Activated CD4-positive, alpha-beta T cell treated with anti-CD3 and anti-CD28 coated beads, Interleukin-2, amount 10 ng/mL, durations not matched to agents 24 days and 14 days (primary cell): ENCODE results near the gene RIC3. TPM values are rescaled to one million over a fixed set of nuclear protein-coding genes. Genes with fewer than 3 reads are reported as not detected.
"Not testable (repeated sequence)": the region's sequence is repeated elsewhere in the genome, so short reads cannot be mapped to it uniquely, and the experiment has no call there.

Source experiments
- DNase-seq: peaks from one replicate; pipeline ENCODE4 v3.0.0; 2022
- H3K27ac Mint-ChIP-seq: one replicate; pipeline ENCODE4 v1.8.0; 2022; ENCODE audit warnings: mild to moderate bottlenecking, mixed read lengths
- H3K27me3 Mint-ChIP-seq: one replicate; pipeline ENCODE4 v1.8.0; 2022; ENCODE audit warnings: mixed read lengths
- H3K36me3 Mint-ChIP-seq: one replicate; pipeline ENCODE4 v1.8.0; 2022; ENCODE audit warnings: low read depth, mild to moderate bottlenecking, mixed read lengths
- H3K4me1 Mint-ChIP-seq: one replicate; pipeline ENCODE4 v1.8.0; 2021; ENCODE audit warnings: mixed read lengths
- H3K4me3 Mint-ChIP-seq: one replicate; pipeline ENCODE4 v1.8.0; 2022; ENCODE audit warnings: mild to moderate bottlenecking, moderate library complexity, mixed read lengths
- H3K9me3 Mint-ChIP-seq: one replicate; pipeline ENCODE4 v1.8.0; 2021; ENCODE audit warnings: mixed read lengths
- intact Hi-C: fragments of 100-400 bp; cut with micrococcal nuclease; formaldehyde crosslinking; loops from one replicate; pipeline ENCODE4 v1.15.1; 2023
- total RNA-seq: library from RNA; stranded (reverse); gene quantifications from 2 replicates; pipeline ENCODE4 v1.2.3, GENCODE V29; 2022

The RIC3 gene
- total RNA-seq, 1 donor from 2014 or later = 4.5 TPM

GRCh38 chr11:8161627-8162304, 7.1 kb downstream of the RIC3 start:
- intact Hi-C loops, H3K27ac Mint-ChIP-seq, H3K4me1 Mint-ChIP-seq, H3K27me3 Mint-ChIP-seq, H3K9me3 Mint-ChIP-seq, DNase-seq, H3K4me3 Mint-ChIP-seq, H3K36me3 Mint-ChIP-seq: not testable (repeated sequence)

GRCh38 chr11:8156877-8157276, 11.9 kb downstream of the RIC3 start:
- no peaks in the 10 kb centered on the region for H3K9me3 Mint-ChIP-seq
- no peaks in the 10 kb centered on the region for H3K4me1 Mint-ChIP-seq
- intact Hi-C loops = no loop called here

GRCh38 chr11:8149726-8150125, 19.1 kb downstream of the RIC3 start:
- Mint-ChIP-seq H3K36me3 (no peaks in the 10 kb centered on the region), H3K4me1 (no peaks in the 10 kb centered on the region), H3K4me3 (no peak overlapping the region), H3K27me3 (no peaks in the 10 kb centered on the region), H3K27ac (no peak overlapping the region), H3K9me3 (no peaks in the 10 kb centered on the region)
- intact Hi-C loops = no loop called here
- no peak for DNase-seq

More at GRCh38 chr11:8156877-8157276, 11.9 kb downstream of the RIC3 start:
- no peak for DNase-seq
- Mint-ChIP-seq H3K36me3 (no peaks in the 10 kb centered on the region), H3K4me3 (no peak overlapping the region), H3K27ac (no peak overlapping the region), H3K27me3 (no peaks in the 10 kb centered on the region)

- Mint-ChIP-seq H3K4me1 (no peaks in the 10 kb centered on the region), H3K4me3 (no peak overlapping the region), H3K27me3 (no peaks in the 10 kb centered on the region), H3K27ac (no peak overlapping the region), H3K36me3 (peaks cover 2% of the 10 kb centered on the region), H3K9me3 (peaks cover 7% of the 10 kb centered on the region)
- no peak for DNase-seq
- intact Hi-C loops = no loop called here
Observed at GRCh38 chr11:8138526-8138925, 30.3 kb downstream of the RIC3 start.

- no peak for DNase-seq
- Mint-ChIP-seq H3K27me3 (no peaks in the 10 kb centered on the region), H3K27ac (no peak overlapping the region), H3K4me3 (no peak overlapping the region), H3K36me3 (no peaks in the 10 kb centered on the region), H3K9me3 (no peaks in the 10 kb centered on the region), H3K4me1 (no peaks in the 10 kb centered on the region)
- intact Hi-C loops = no loop called here
Observed at GRCh38 chr11:8127447-8127846, 41.4 kb downstream of the RIC3 start.

GRCh38 chr11:8126649-8127289, 42.1 kb downstream of the RIC3 start:
- no peak for DNase-seq
- Mint-ChIP-seq H3K36me3 (no peaks in the 10 kb centered on the region), H3K27ac (no peak overlapping the region), H3K4me3 (no peak overlapping the region), H3K9me3 (no peaks in the 10 kb centered on the region), H3K27me3 (no peaks in the 10 kb centered on the region), H3K4me1 (no peaks in the 10 kb centered on the region)
- intact Hi-C loops = no loop called here

- no peak overlapping the region for H3K27ac Mint-ChIP-seq
- peaks cover 3% of the 10 kb centered on the region for H3K36me3 Mint-ChIP-seq
- intact Hi-C loops = no loop called here
- no peaks in the 10 kb centered on the region for H3K4me1 Mint-ChIP-seq
- H3K4me3 Mint-ChIP-seq = no peak overlapping the region
- no peaks in the 10 kb centered on the region for H3K27me3 Mint-ChIP-seq
- no peak for DNase-seq
- peaks cover 4% of the 10 kb centered on the region for H3K9me3 Mint-ChIP-seq
Observed at GRCh38 chr11:8122173-8122764, 46.6 kb downstream of the RIC3 start.

GRCh38 chr11:8111636-8112035, 57.2 kb downstream of the RIC3 start:
- H3K36me3 Mint-ChIP-seq = peaks cover 6% of the 10 kb centered on the region
- H3K4me1 Mint-ChIP-seq = no peaks in the 10 kb centered on the region
- no peak overlapping the region for H3K4me3 Mint-ChIP-seq
- intact Hi-C loops = no loop called here
- DNase-seq = no peak
- H3K27ac Mint-ChIP-seq = no peak overlapping the region
- no peaks in the 10 kb centered on the region for H3K27me3 Mint-ChIP-seq
- H3K9me3 Mint-ChIP-seq = peaks cover 7% of the 10 kb centered on the region

- Mint-ChIP-seq H3K4me3 (no peak overlapping the region), H3K27ac (no peak overlapping the region), H3K9me3 (peaks cover 4% of the 10 kb centered on the region), H3K4me1 (no peaks in the 10 kb centered on the region), H3K27me3 (no peaks in the 10 kb centered on the region), H3K36me3 (peaks cover 6% of the 10 kb centered on the region)
- intact Hi-C loops = no loop called here
- no peak for DNase-seq
Observed at GRCh38 chr11:8110396-8110795, 58.4 kb downstream of the RIC3 start.

GRCh38 chr11:8109675-8110074, 59.1 kb downstream of the RIC3 start:
- H3K9me3 Mint-ChIP-seq = no peaks in the 10 kb centered on the region
- H3K36me3 Mint-ChIP-seq = peaks cover 3% of the 10 kb centered on the region
- no peaks in the 10 kb centered on the region for H3K4me1 Mint-ChIP-seq
- H3K27me3 Mint-ChIP-seq = no peaks in the 10 kb centered on the region
- H3K4me3 Mint-ChIP-seq = no peak overlapping the region
- DNase-seq = no peak
- intact Hi-C loops = no loop called here
- H3K27ac Mint-ChIP-seq = no peak overlapping the region

- no peak overlapping the region for H3K27ac Mint-ChIP-seq
- DNase-seq = no peak
- intact Hi-C loops = no loop called here
Observed at GRCh38 chr11:8108421-8108820, 60.4 kb downstream of the RIC3 start.

GRCh38 chr11:8107642-8108041, 61.2 kb downstream of the RIC3 start:
- H3K4me3 Mint-ChIP-seq = no peak overlapping the region
- H3K27me3 Mint-ChIP-seq = no peaks in the 10 kb centered on the region
- intact Hi-C loops = no loop called here
- DNase-seq = no peak
- no peaks in the 10 kb centered on the region for H3K9me3 Mint-ChIP-seq
- H3K27ac Mint-ChIP-seq = no peak overlapping the region
- no peaks in the 10 kb centered on the region for H3K36me3 Mint-ChIP-seq
- H3K4me1 Mint-ChIP-seq = no peaks in the 10 kb centered on the region

More at GRCh38 chr11:8108421-8108820, 60.4 kb downstream of the RIC3 start:
- H3K27me3 Mint-ChIP-seq = no peaks in the 10 kb centered on the region
- no peaks in the 10 kb centered on the region for H3K9me3 Mint-ChIP-seq
- H3K4me1 Mint-ChIP-seq = no peaks in the 10 kb centered on the region
- H3K4me3 Mint-ChIP-seq = no peak overlapping the region
- no peaks in the 10 kb centered on the region for H3K36me3 Mint-ChIP-seq

- H3K4me1 Mint-ChIP-seq = no peaks in the 10 kb centered on the region
- no peak overlapping the region for H3K4me3 Mint-ChIP-seq
- no peaks in the 10 kb centered on the region for H3K9me3 Mint-ChIP-seq
- no peaks in the 10 kb centered on the region for H3K36me3 Mint-ChIP-seq
- H3K27me3 Mint-ChIP-seq = no peaks in the 10 kb centered on the region
- no peak overlapping the region for H3K27ac Mint-ChIP-seq
- no peak for DNase-seq
- intact Hi-C loops = no loop called here
Observed at GRCh38 chr11:8106679-8107078, 62.1 kb downstream of the RIC3 start.

GRCh38 chr11:8105666-8106065, 63.2 kb downstream of the RIC3 start:
- intact Hi-C loops = no loop called here
- H3K27me3 Mint-ChIP-seq = no peaks in the 10 kb centered on the region
- H3K4me1 Mint-ChIP-seq = no peaks in the 10 kb centered on the region
- no peaks in the 10 kb centered on the region for H3K36me3 Mint-ChIP-seq
- no peak for DNase-seq
- H3K27ac Mint-ChIP-seq = no peak overlapping the region
- H3K4me3 Mint-ChIP-seq = no peak overlapping the region
- H3K9me3 Mint-ChIP-seq = no peaks in the 10 kb centered on the region
